ENCODE data around the gene PTTG1.

Gene PTTG1

GRCh38 chr5:160469156-160470144, 47.8 kb downstream of the PTTG1 start:
- Histone ChIP-seq H3K4me3 (ENCODE audit: low read length, poor library complexity, severe bottlenecking) (peak overlapping the region; percentile 98), H3K4me2 (ENCODE audit: low read depth, low read length, poor library complexity, severe bottlenecking) (peak overlapping the region; percentile 78), H3F3A (ENCODE audit: low read depth) (peaks cover 3% of the 10 kb centered on the region; the same call in 1 of the 2 replicates), H3K9me2 (replicated peaks; ENCODE audit: low read depth, low read length) (no peaks in the 10 kb centered on the region), H3K4me1 (ENCODE audit: insufficient read depth, low read length, poor library complexity, severe bottlenecking) (peaks cover 37% of the 10 kb centered on the region), H2AFZ (ENCODE audit: low read length) (no peak overlapping the region), H3K79me2 (ENCODE audit: insufficient read depth, low read length) (peaks cover 63% of the 10 kb centered on the region), H4K20me1 (ENCODE audit: insufficient read depth, low read length, poor library complexity, severe bottlenecking) (peaks cover 8% of the 10 kb centered on the region), H3K9me3 (ENCODE audit: insufficient read depth, low read depth, low read length) (no peaks in the 10 kb centered on the region), H3K27me3 (ENCODE audit: insufficient read depth, low read length, poor library complexity, severe bottlenecking) (no peaks in the 10 kb centered on the region), H3K36me3 (ENCODE audit: insufficient read depth, low read length) (no peaks in the 10 kb centered on the region), H3K9ac (ENCODE audit: low read depth, low read length, poor library complexity, severe bottlenecking) (peak overlapping the region; percentile 97)
- TF ChIP-seq EZH2phosphoT487 (IDR thresholded peaks at IDR 0.05; ENCODE audit: borderline replicate concordance), result no peak
- TF ChIP-seq CTCF (conservative IDR thresholded peaks at IDR 0.05; ENCODE audit: low read length), result no peak

- H4K20me1 ChIP-seq (ENCODE audit: insufficient read depth, low read length, poor library complexity, severe bottlenecking), result peaks cover 14% of the 10 kb centered on the region
- no peak overlapping the region for H2AFZ ChIP-seq (ENCODE audit: low read length)
- H3K79me2 ChIP-seq (ENCODE audit: insufficient read depth, low read length), result peaks cover 75% of the 10 kb centered on the region
- peaks cover 28% of the 10 kb centered on the region for H3K4me1 ChIP-seq (ENCODE audit: insufficient read depth, low read length, poor library complexity, severe bottlenecking)
- no peaks in the 10 kb centered on the region for H3K36me3 ChIP-seq (ENCODE audit: insufficient read depth, low read length)
- peaks cover 3% of the 10 kb centered on the region; the same call in 1 of the 2 replicates for H3F3A ChIP-seq (ENCODE audit: low read depth)
- H3K4me3 ChIP-seq (ENCODE audit: low read length, poor library complexity, severe bottlenecking), result peak overlapping the region; percentile 98
- no peak for TF ChIP-seq EZH2phosphoT487 (IDR thresholded peaks at IDR 0.05; ENCODE audit: borderline replicate concordance)
- no peak for TF ChIP-seq CTCF (conservative IDR thresholded peaks at IDR 0.05; ENCODE audit: low read length)
- H3K4me2 ChIP-seq (ENCODE audit: low read depth, low read length, poor library complexity, severe bottlenecking), result peak overlapping the region; percentile 78
- peak overlapping the region; percentile 97 for H3K9ac ChIP-seq (ENCODE audit: low read depth, low read length, poor library complexity, severe bottlenecking)
- no peaks in the 10 kb centered on the region for H3K9me2 ChIP-seq (replicated peaks; ENCODE audit: low read depth, low read length)
- H3K9me3 ChIP-seq (ENCODE audit: insufficient read depth, low read depth, low read length), result no peaks in the 10 kb centered on the region
- no peaks in the 10 kb centered on the region for H3K27me3 ChIP-seq (ENCODE audit: insufficient read depth, low read length, poor library complexity, severe bottlenecking)
Measured at GRCh38 chr5:160470437-160471361, 49.0 kb downstream of the PTTG1 start.

GRCh38 chr5:160471761-160472160, 50.1 kb downstream of the PTTG1 start:
- no peaks in the 10 kb centered on the region for H3K27me3 ChIP-seq (ENCODE audit: insufficient read depth, low read length, poor library complexity, severe bottlenecking)
- H3K9me3 ChIP-seq (ENCODE audit: insufficient read depth, low read depth, low read length), result no peaks in the 10 kb centered on the region
- peak overlapping the region; percentile 98 for H3K4me3 ChIP-seq (ENCODE audit: low read length, poor library complexity, severe bottlenecking)
- TF ChIP-seq EZH2phosphoT487 (IDR thresholded peaks at IDR 0.05; ENCODE audit: borderline replicate concordance) (no peak), CTCF (conservative IDR thresholded peaks at IDR 0.05; ENCODE audit: low read length) (no peak)
- H3K36me3 ChIP-seq (ENCODE audit: insufficient read depth, low read length), result no peaks in the 10 kb centered on the region
- peaks cover 24% of the 10 kb centered on the region for H4K20me1 ChIP-seq (ENCODE audit: insufficient read depth, low read length, poor library complexity, severe bottlenecking)
- peaks cover 26% of the 10 kb centered on the region for H3K4me1 ChIP-seq (ENCODE audit: insufficient read depth, low read length, poor library complexity, severe bottlenecking)
- H3K4me2 ChIP-seq (ENCODE audit: low read depth, low read length, poor library complexity, severe bottlenecking), result peak overlapping the region; percentile 78
- peaks cover 3% of the 10 kb centered on the region; the same call in 1 of the 2 replicates for H3F3A ChIP-seq (ENCODE audit: low read depth)
- H3K9ac ChIP-seq (ENCODE audit: low read depth, low read length, poor library complexity, severe bottlenecking), result peak overlapping the region; percentile 97
- H2AFZ ChIP-seq (ENCODE audit: low read length), result no peak overlapping the region
- H3K79me2 ChIP-seq (ENCODE audit: insufficient read depth, low read length), result peaks cover 86% of the 10 kb centered on the region
- H3K9me2 ChIP-seq (replicated peaks; ENCODE audit: low read depth, low read length), result no peaks in the 10 kb centered on the region
